Effector CD4-positive, alpha-beta T cell (primary cell): ENCODE data around the gene MTUS2.

Experiments used
- DNase-seq: peaks from one replicate; pipeline ENCODE4 v3.0.0-alpha.2; 2020

MTUS2 gene

DNA sequence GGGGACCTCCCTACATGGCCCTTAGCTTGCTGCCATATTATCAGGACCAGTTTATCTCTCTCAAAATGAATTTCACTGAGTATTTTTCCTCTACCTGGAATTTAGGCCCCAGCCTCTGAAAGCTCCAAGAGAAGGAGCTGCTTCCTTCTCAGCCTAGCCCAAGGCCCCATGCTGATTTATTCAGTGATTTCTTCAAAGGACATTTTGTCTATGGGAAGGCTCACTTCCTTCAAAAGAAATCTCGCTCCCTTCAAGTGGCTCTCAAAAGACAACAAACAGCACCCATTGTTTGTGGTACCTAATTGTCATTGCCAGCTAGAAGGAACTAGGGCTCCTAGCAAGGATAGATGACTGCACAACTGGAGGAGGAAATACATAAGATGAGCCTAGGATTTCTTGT is 602.9 kb downstream of the MTUS2 start:
- DNase-seq: no peak

DNA sequence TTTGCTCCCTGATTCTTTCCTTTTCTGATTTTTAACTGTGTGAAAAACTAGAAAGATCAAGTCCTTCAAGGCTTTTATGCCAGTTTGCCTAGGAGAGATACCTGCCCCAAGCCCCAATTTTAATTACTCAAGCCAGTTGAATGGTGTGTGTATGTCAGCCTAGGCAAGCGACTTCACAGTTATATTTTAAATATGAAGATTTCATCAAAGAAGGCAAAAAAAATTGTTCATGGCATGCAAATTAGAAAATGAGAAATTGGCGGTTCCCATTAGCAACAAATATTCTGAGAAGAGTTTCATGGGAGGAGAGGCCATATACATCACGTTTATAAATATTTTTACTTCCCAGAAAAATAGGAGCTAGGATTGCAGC is 607.8 kb downstream of the MTUS2 start:
- no peak for DNase-seq

GRCh38 chr13:29428310-29429181 is 608.4 kb downstream of the MTUS2 start:
- DNase-seq: no peak

DNA sequence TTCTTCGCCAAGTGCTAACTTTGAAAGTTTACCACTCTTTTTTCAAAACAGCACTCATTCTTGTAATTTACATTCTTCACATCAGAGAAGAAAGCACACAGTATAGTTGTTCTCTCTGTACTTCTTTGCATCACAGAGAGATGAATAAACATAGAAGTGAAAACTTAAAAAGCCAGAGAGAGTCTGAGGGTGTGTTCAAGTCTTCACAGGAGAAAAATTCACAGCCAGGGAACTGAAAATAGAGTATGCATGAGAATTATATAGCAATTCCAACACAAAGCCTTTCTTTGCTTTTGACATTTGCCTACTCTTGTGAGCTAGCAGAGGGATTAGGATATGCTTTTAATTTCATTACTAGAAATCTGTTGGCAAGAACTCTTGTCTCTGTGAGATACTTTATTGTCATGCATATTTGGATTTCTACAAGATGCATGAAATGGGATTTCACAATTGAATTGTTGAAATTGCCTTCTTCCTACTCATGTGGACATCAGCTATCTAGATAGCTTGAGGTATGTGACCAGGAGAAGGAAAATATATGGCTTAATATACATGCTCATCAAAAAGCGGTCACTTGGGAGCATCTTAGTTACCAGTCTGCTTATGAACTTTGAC is 609.3 kb downstream of the MTUS2 start:
- no peak for DNase-seq

DNA sequence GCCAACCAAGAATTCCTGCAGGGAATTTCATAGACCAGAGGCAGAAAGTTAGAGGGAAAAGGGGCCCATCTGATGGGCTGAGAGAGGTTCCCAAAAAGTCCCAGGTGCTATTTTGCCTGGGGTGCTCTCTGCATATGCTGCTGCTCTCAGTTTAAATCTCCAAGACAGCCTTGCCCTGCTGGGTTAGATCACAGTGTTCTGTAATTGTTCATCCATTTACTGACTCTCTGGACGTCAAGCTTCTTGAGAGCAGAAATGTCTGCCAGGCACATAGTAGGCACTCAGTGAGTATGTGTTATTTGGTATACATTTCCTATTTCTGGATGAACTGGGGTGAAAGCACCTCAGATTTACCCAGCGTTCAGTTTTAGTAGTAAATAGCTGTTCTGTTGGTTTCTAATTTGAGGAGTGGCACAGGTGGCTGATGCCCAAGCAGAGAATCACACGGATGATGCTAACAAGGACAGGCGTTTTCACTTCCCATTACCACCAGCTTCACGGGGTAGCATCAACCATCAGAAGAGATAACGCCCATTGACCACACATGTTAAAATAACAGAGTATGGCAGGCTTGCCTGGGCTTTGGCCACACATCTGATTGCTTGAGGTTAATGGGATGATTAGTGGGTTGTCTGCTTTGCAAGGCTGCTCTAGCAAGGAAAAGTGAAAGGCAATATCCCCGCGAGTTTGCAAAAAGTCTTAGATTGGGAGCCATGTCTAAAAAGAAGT is 614.2 kb downstream of the MTUS2 start:
- no peak for DNase-seq

- DNase-seq: no peak
Measured at GRCh38 chr13:29435125-29435911, 615.2 kb downstream of the MTUS2 start.

GRCh38 chr13:29436291-29436690 is 616.2 kb downstream of the MTUS2 start:
- DNase-seq: no peak

DNA sequence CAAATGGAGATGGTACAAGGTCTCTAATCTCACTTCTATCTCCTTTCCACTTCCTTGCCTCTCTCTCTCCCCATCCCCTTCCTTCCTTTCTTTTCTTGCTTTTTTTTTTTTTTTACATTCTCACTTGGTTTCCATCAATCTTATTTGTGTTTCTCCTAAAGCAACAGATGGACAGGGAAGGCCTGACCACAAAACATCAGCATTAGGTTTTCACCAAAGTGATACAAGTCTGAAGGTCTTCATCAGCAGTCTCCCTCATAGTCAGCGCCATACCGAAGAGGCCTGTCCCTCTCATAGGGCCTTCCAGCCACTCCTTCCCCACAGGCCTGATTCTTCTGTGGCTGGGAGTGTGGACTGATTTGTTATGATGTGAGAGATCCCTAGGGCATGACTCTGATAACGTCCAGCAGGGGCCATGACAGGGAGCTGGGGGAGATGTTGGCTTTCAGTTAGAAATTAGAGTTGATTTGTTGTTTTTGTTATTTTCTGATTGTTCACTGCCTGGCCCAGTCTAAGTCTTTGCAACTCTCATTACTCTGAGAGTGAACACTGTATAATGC is 616.7 kb downstream of the MTUS2 start:
- DNase-seq: no peak

GRCh38 chr13:29438769-29439168 is 618.6 kb downstream of the MTUS2 start:
- DNase-seq: no peak

GRCh38 chr13:29439601-29440388 is 619.7 kb downstream of the MTUS2 start:
- no peak for DNase-seq

DNA sequence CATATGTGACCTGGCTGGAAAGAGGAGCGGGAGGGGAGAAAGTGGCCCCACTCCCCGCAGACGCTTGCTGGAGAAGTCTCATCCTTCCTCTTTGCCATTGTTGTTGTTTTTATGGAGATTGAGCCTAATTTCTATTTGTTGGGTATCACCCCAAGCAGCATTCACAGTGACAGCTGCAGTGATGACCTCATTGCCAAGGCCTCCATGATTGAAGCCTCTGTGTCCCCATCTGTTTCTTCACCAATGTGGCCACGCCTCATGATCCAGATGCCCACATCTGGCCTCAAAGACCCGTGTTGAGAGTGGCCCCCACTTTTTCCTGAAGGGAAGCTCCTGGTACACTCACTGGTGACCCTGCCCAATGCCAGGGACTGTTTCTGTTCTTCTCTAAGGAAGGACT is 621.2 kb downstream of the MTUS2 start:
- DNase-seq: no peak

DNA sequence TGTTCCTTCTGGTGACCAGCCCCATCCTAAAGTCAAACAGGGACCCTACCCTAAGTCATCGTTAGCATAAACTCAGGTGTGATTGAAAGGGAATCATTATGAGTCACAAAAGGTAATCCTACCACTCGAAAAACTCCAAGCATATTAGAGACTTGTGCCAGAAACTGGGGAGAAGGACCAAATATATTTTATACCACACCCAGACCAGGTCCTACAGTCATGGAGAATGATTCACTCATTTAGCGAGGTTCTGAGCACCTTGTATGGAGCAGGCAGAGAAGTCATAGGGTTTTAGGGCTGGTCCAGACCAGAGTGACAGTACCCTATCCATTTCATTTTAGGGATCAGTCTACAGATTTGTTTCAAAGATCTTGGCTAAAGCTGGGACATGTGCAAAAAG is 625.9 kb downstream of the MTUS2 start:
- DNase-seq: no peak

DNA sequence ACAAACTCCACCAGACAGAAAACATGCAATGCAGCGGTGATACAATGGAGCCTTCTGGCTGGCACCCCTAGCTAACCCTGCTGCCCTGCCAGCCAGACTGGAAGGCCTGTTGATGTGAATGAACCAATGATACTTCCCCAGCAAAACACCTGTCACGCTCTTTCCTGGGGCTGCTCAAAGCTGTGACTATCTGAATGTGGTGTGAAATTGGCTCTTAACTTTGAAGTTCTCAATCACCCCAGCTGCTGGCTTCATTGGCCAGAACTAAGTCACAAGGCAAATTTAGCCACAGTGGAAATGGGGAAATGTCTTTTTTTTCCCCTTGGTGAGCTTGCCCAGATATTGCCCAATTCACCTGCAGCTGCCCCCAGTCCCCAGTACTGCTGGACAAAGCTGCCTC is 628.0 kb downstream of the MTUS2 start:
- no peak for DNase-seq

DNA sequence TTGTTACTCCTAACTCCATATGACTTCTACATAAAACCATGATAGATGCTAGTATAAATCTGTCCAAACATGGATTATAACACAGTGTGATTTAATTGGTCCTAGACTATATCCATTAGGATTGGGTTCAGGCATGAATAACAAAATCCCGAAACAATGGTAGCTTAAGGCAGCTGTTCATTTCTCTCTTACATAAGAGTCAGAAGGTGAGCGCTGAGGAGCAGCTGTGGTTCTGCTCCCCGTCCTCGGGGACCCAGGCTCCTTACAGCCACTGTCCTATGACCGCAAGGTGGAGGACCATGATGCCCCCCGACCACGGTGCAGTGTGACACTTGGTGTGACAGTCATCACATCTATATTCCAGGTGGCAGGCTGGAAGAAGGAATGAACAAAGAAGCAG is 629.6 kb downstream of the MTUS2 start:
- DNase-seq: no peak

GRCh38 chr13:29451976-29452375 is 631.8 kb downstream of the MTUS2 start:
- no peak for DNase-seq

DNA sequence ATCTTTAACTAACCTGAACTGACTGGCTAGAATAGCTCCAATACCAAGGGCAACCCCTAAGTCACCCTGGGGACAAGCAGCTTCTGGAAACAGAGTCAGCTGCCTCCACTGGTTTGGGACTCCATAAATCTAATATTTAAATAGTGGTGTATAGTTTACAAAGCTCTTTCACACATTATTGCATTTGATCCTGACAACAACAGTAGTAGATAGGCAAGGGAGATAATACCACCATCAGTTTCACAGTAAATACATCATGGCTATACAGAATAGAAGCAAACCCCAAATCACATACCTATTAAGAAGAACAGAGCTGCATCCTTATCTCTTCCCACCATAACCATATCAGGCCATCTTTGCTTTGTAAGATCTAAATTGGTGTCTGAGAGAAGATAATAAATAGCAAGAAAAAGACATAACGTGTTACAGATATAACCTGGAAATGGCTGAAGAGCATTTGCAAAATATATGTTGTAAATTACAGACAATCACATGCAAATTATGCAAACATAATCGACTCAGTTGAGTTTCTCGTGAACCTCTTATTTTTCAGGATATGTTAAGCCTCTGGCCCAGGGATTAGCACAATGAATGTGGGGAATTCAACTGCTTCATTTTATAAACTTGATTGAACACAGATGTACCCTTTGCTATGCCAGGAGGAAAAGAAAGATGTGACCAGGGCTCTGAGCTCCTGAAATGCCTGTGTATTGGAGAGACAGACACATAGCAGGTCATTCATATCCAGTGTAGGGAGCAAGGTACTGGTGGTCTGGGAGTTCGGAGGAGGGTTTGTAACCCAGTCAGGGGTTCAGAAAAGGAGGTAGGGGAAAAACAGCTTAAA is 632.9 kb downstream of the MTUS2 start:
- no peak for DNase-seq

DNA sequence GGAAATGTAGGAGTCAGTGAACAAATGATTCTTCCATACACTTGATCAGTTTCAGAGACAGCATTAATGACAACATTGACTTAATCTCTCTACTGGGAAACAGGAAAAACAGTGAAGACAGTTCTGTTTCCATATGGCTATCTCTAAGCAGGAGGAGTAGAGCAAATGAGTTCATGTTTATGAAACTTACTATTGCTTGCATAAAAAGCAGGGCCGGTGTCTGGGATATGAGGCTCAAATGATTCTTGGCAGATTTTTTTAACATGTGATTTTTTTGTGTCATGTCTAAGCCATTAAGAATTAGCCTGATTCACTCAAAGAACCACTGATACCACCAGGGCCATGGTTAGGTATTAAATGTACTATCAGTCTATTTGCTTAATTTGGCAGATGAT is 633.5 kb downstream of the MTUS2 start:
- no peak for DNase-seq

- no peak for DNase-seq
Measured at GRCh38 chr13:29454931-29455481, 634.9 kb downstream of the MTUS2 start.

GRCh38 chr13:29456419-29456818 is 636.3 kb downstream of the MTUS2 start:
- DNase-seq: no peak

DNA sequence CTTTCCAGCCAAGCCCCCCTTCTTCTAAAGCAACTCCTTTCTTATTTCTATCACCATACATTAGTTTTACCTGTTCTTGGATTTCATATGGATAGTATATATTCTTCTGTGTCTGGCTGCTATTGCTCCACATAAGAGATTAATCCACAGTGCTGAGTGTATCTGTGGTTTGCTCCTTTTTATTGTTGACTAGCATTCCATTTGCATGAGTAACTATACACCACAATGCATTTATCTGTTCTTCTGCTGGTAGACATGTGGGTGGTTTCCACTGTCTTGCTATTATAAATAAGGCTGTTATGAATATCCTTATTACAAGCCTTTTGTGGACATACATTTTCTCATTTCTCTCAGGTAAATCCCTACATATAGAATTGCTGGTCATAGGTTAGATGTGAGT is 637.2 kb downstream of the MTUS2 start:
- no peak for DNase-seq

- DNase-seq: no peak
Measured at GRCh38 chr13:29458419-29458818, 638.3 kb downstream of the MTUS2 start.
